HL-60 (cell line): ENCODE measurements around the gene ONECUT2.
"Not testable (repeated sequence)": the region's sequence is repeated elsewhere in the genome, so short reads cannot be mapped to it uniquely, and the experiment has no call there.

ENCODE experiments used
- DNase-seq, 2 experiments: peaks; one replicate each; pipeline ENCODE4 v3.0.0-alpha.2; 2010 to 2020; ENCODE audit warnings: low read depth in 1 of 2, low spot score in 1 of 2
- H3K27ac ChIP-seq: fragments of 250-450 bp; sonication (Bioruptor Pico); replicated peaks from 2 replicates; pipeline ENCODE4 v1.5.1; 2020; ENCODE audit warnings: mild to moderate bottlenecking, moderate library complexity
- H3K27me3 ChIP-seq: fragments of 250-450 bp; sonication (Bioruptor Pico); 2 replicates; pipeline ENCODE4 v1.5.1; 2021; ENCODE audit warnings: mild to moderate bottlenecking, moderate library complexity; ENCODE audit not compliant: insufficient read depth, poor library complexity, severe bottlenecking
- H3K4me3 ChIP-seq: replicated peaks from 2 replicates; pipeline ENCODE4 v1.5.1; 2011; ENCODE audit warnings: mild to moderate bottlenecking, control low read depth, low read length; ENCODE audit not compliant: insufficient read depth
- CTCF ChIP-seq: IDR thresholded peaks from one replicate; pipeline ENCODE4 v1.5.1; 2011; ENCODE audit warnings: low read length, control low read depth, inconsistent platforms; ENCODE audit not compliant: insufficient read depth
- GABPA ChIP-seq: IDR thresholded peaks from 2 replicates; pipeline ENCODE4 v1.6.1; 2012; ENCODE audit warnings: low read depth
- POLR2AphosphoS5 ChIP-seq: IDR thresholded peaks from 2 replicates; pipeline ENCODE4 v1.6.1; 2012; ENCODE audit warnings: low read depth
- SPI1 ChIP-seq: IDR thresholded peaks from 2 replicates; pipeline ENCODE4 v1.6.1; 2012; ENCODE audit warnings: low read depth, mild to moderate bottlenecking, borderline replicate concordance
- long read RNA-seq: library from polyadenylated mRNA; unstranded; transcript quantifications from one replicate; pipeline ENCODE4 v2.0.0, GENCODE V29; 2020
- TF ChIP-seq, protein P1 (sequence below): IDR thresholded peaks from 2 replicates; pipeline ENCODE4 v1.6.1; 2012; ENCODE audit warnings: low read depth; ENCODE audit not compliant: insufficient replicate concordance

ONECUT2 gene
- long read RNA-seq, partial matches to known transcripts, result 0 of 1 reads
- long read RNA-seq, other reads (novel, unspliced or antisense), result 1 of 1 reads

GRCh38 chr18:57434536-57435494 is at the start of gene ONECUT2:
TSS of gene ONECUT2 (plus strand) at chr18:57435374. CDS start at chr18:57435717, 343 bp downstream.
- peak; percentile 31 to 70 for DNase-seq
- Histone ChIP-seq H3K27me3 (peaks cover 92% of the 10 kb centered on the region), H3K4me3 (0 out of 2 replicates have a peak within 1 kb of the TSS, but pooled peaks have one; percentile 16), H3K27ac (no peak within 1 kb of the TSS)
- TF ChIP-seq GABPA, result no peak
- TF ChIP-seq, protein P1, sequence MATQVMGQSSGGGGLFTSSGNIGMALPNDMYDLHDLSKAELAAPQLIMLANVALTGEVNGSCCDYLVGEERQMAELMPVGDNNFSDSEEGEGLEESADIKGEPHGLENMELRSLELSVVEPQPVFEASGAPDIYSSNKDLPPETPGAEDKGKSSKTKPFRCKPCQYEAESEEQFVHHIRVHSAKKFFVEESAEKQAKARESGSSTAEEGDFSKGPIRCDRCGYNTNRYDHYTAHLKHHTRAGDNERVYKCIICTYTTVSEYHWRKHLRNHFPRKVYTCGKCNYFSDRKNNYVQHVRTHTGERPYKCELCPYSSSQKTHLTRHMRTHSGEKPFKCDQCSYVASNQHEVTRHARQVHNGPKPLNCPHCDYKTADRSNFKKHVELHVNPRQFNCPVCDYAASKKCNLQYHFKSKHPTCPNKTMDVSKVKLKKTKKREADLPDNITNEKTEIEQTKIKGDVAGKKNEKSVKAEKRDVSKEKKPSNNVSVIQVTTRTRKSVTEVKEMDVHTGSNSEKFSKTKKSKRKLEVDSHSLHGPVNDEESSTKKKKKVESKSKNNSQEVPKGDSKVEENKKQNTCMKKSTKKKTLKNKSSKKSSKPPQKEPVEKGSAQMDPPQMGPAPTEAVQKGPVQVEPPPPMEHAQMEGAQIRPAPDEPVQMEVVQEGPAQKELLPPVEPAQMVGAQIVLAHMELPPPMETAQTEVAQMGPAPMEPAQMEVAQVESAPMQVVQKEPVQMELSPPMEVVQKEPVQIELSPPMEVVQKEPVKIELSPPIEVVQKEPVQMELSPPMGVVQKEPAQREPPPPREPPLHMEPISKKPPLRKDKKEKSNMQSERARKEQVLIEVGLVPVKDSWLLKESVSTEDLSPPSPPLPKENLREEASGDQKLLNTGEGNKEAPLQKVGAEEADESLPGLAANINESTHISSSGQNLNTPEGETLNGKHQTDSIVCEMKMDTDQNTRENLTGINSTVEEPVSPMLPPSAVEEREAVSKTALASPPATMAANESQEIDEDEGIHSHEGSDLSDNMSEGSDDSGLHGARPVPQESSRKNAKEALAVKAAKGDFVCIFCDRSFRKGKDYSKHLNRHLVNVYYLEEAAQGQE, result peak; percentile 83

DNA sequence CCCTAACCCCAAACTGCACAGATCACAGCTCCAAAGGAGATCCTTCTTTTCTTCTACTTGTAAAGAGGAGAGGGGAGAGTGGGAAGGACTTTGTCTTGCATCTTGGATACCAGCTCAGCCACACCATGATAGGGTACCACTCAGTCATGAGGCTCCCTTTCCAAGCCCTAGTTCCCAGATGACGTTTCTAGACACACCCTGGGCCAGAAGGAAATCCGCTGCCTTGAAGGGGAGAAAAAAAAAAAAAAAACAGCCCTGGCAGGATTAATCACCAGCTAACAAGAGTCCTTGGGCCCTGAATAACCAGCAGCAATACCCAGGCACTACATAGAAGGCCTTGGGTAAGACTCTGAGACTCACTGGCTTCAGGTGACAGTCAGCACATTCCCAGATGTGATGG is 45.9 kb upstream of the ONECUT2 start:
- no peak for DNase-seq
- no peaks in the 10 kb centered on the region for H3K27me3 ChIP-seq
- no peak overlapping the region for H3K4me3 ChIP-seq
- no peak overlapping the region for H3K27ac ChIP-seq
- TF ChIP-seq, protein P1, result no peak
- TF ChIP-seq POLR2AphosphoS5 (no peak), SPI1 (no peak), CTCF (no peak), GABPA (no peak)

DNA sequence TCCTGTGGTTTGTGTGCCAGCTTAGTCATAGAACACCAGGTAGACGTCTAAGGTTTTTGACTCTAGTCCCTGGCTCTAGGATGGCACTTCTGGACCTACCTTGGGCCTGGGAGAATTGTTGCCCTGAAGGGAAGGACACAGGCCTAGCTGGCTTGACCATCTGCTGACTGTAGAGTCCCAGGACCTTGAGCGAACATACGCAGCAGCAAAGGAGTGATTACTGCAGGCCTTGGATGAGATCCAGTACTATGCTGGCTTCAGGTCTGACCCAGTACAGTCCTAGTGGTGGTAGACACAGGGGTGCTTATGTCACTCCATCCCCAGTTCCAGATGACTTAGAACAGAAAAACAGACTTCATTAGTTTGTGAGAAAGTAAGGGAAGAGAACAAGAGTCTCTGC is 45.1 kb upstream of the ONECUT2 start:
- DNase-seq, result no peak
- TF ChIP-seq POLR2AphosphoS5 (no peak), CTCF (no peak), SPI1 (no peak), GABPA (no peak)
- no peaks in the 10 kb centered on the region for H3K27me3 ChIP-seq
- no peak overlapping the region for H3K27ac ChIP-seq
- no peak overlapping the region for H3K4me3 ChIP-seq

GRCh38 chr18:57394749-57395148 is 40.4 kb upstream of the ONECUT2 start:
- H3K4me3 ChIP-seq, DNase-seq, H3K27ac ChIP-seq, H3K27me3 ChIP-seq: not testable (repeated sequence)

- H3K4me3 ChIP-seq, DNase-seq, H3K27me3 ChIP-seq, H3K27ac ChIP-seq: not testable (repeated sequence)
These were observed 38.3 kb upstream of the ONECUT2 start for GRCh38 chr18:57396831-57397230.
